ENCODE data around the gene AMER2.

DNA sequence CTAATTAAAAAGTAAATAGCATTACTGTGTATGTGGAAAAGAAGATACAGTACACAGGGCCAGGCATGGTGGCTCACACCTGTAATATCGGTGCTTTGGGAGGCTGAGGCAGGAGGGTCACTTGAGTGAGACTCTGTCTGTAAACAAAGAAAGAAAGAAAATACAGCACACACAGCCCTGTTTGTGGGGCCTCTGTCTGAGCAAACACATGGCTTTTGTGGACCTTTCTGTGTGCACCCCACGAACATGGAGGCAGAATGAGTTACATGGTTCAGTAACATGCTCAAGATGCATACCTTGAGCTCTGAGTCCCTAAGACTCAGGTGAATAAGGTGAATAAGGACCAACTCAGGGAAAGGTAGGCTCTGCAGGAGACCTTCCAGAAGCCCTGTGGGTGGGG lies 20.0 kb upstream of the AMER2 start:
- TF ChIP-seq CTCF (conservative IDR thresholded peaks at IDR 0.05) (no peak), ZFX (IDR thresholded peaks at IDR 0.05) (no peak)

Data from C4-2B (cell line).